ENCODE data around the gene SNRPA.
"Not testable (repeated sequence)": the region's sequence is repeated elsewhere in the genome, so short reads cannot be mapped to it uniquely, and the experiment has no call there.

SNRPA gene

GRCh38 chr19:40777937-40778705, 27.1 kb downstream of the SNRPA start, which contains the start of gene RAB4B:
RAB4B (plus strand) TSS chr19:40778247; CDS start chr19:40778376, 129 bp downstream.
- peak; percentile 97 for DNase-seq (ENCODE audit: low spot score)

GRCh38 chr19:40778706-40779284, 27.8 kb downstream of the SNRPA start:
- DNase-seq (ENCODE audit: low spot score), result no peak

GRCh38 chr19:40780582-40780981, 29.6 kb downstream of the SNRPA start:
- DNase-seq (ENCODE audit: low spot score), result no peak

GRCh38 chr19:40781140-40781539, 30.1 kb downstream of the SNRPA start:
- DNase-seq (ENCODE audit: low spot score), result no peak

GRCh38 chr19:40783711-40784110, 32.7 kb downstream of the SNRPA start:
- no peak for DNase-seq (ENCODE audit: low spot score)

- not testable (repeated sequence) for DNase-seq (ENCODE audit: low spot score)
Measured at GRCh38 chr19:40784146-40784545, 33.1 kb downstream of the SNRPA start.

- no peak for DNase-seq (ENCODE audit: low spot score)
Measured at GRCh38 chr19:40785526-40785925, 34.5 kb downstream of the SNRPA start.

- no peak for DNase-seq (ENCODE audit: low spot score)
Measured at GRCh38 chr19:40786060-40787037, 35.3 kb downstream of the SNRPA start.

- no peak for DNase-seq (ENCODE audit: low spot score)
Measured at GRCh38 chr19:40791349-40791748, 40.3 kb downstream of the SNRPA start.

GRCh38 chr19:40791996-40792395, 41.0 kb downstream of the SNRPA start:
- no peak for DNase-seq (ENCODE audit: low spot score)

GRCh38 chr19:40797166-40797962, 46.4 kb downstream of the SNRPA start:
- no peak for DNase-seq (ENCODE audit: low spot score)

- peak; percentile 72 for DNase-seq (ENCODE audit: low spot score)
Measured at GRCh38 chr19:40797963-40798682, 47.1 kb downstream of the SNRPA start.

- DNase-seq (ENCODE audit: low spot score), result peak; percentile 95
Measured at GRCh38 chr19:40798683-40799557, 47.9 kb downstream of the SNRPA start, which contains the start of gene EGLN2. EGLN2 (plus strand) TSS chr19:40799191; CDS start chr19:40800573, 1,382 bp downstream.

GRCh38 chr19:40799558-40800338, 48.7 kb downstream of the SNRPA start:
- no peak for DNase-seq (ENCODE audit: low spot score)

- DNase-seq (ENCODE audit: low spot score), result no peak
Measured at GRCh38 chr19:40800339-40800996, 49.5 kb downstream of the SNRPA start.

- no peak for DNase-seq (ENCODE audit: low spot score)
Measured at GRCh38 chr19:40800997-40801377, 50.0 kb downstream of the SNRPA start.

GRCh38 chr19:40801426-40802299, 50.7 kb downstream of the SNRPA start:
- no peak for DNase-seq (ENCODE audit: low spot score)
